Hematopoietic multipotent progenitor cell (in vitro differentiated cells): ENCODE results near the gene FAM186B. TPM values are rescaled to one million over a fixed set of nuclear protein-coding genes. Genes with fewer than 3 reads are reported as not detected.

ENCODE experiments used
- DNase-seq, 3 donors: peaks; one replicate each; pipeline ENCODE4 v3.0.0-alpha.2; 2011 to 2015; ENCODE audit warnings: low read depth in 2 of 3, low spot score in 2 of 3
- small RNA-seq: library from RNA; depleted of rRNA; stranded (forward); fragments of <200 nt; gene quantifications from one replicate; pipeline ENCODE3, GENCODE V24; 2012
- total RNA-seq: library from RNA; depleted of rRNA; stranded (reverse); fragments of >200 nt; gene quantifications from one replicate; pipeline ENCODE4 v1.2.3, GENCODE V29; 2012

Gene FAM186B
- total RNA-seq, 1 donor: 0.27 TPM

DNA sequence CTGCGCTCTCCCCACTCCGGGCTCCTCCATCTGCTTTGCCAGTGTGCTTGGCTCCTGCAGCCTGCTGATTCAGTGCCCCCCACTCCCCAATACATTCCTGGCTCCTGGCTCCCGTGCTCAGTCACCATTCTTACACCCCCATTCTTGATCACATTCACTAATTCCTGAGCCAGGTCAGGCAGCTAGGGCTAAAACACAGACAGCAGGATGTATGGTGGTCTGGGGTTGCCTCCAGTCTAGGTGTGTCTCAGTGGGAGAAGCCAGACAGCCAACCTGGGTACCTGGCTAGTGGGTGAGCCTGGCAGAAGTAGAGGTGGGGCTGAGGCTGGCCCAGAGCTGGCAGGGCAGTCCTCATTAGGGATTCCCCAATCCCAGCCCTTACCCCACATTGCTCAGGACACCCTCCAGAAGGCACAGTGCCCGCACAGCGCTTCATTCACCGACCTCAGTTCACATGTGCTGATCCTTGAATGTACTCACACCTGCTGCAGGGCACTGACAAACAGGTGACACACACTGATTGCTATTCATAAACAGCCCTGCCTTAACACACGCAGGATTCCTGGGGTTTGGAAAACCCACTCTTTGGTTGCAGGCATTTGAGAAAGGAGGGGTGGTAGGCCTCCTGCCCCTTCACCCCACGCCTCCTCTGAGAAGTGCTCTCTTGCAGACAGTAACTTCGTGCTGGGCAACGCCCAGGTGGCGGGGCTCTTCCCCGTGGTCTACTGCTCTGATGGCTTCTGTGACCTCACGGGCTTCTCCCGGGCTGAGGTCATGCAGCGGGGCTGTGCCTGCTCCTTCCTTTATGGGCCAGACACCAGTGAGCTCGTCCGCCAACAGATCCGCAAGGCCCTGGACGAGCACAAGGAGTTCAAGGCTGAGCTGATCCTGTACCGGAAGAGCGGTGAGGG, 65.0 kb downstream of the FAM186B start:
- no peak for DNase-seq

DNA sequence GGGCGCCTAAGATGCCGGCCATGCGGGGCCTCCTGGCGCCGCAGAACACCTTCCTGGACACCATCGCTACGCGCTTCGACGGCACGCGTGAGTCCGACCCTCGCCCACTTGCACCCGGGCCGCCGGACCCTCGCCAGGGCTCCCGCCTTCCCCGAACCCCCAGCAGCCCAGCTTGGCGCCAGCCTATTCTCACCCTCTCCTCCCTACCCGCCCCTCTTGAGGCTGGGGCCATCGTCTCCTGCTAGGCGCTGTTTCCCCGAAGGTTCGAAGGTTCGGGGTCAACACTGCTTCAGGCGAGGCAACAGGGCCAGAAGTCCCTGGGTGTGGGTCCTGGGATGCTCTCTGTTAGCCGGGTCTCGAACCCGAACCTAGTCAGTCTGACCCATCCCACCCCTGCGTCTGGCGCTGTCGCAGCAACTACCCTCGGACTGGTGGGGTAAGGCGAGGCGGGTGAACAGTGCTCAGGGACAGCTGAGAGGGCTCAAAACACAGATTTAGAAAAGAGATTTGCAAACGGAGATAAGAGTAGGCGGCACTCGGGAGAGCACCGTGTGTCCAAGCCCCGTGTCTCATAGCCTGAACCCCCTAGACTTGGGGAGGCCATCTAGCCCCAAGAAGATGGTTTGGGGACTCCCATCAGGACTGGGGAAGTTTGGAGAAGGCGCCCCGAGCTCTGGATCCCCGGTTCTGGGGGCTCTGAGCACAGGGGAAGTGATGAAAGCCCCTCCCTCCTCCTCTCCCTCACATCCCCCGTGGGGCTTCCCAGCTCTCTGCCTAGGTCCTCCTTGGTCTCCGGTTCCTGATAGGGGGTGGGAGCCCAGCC, 65.8 kb downstream of the FAM186B start:
- no peak for DNase-seq

DNA sequence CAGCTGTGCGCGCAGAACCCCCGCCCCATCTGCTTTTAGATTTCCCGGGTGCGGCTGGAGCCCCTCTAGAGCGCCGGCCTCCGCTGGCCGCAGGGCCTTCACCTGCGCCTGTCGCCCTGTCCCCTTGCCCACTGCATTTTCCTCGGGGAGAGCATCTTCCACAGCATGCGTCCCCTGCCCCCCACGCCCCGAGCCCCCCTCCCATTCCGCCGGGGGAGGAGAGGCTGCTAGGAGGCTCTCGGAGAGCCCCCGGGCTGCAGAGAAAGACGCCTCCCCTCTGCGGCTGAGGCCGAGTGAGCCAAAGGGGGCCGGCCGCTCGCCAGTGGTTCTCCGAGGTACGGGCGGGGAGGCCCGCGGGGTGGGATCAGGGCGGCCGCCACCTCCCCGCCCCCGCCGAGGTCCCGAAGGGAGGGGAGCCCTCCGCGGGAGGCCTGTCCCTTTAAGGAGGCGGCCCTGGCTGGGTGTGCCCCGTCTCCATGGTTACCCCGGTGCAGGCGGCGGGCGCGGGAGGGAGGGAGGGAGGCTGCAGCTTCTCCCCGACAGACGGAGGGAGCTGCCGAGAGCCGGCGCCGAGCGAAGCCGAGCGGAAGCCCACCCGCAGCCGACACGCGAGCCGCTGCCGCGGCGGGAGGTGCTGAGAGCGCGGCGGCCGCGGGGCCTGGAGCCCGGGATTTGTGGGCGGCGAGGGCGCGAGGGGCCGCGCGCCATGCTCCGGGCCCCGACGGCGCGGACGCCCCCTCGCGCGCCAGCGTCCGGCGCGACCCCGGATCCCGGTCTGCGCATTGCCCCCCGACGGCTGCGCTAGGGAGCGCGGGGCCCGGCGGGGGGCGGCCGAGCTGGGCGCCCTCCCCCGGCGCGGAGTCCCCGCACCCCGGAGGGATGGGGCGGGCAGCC, 66.7 kb downstream of the FAM186B start, which contains the start of gene KCNH3:
KCNH3 (plus strand) TSS at position 521 of the 894 bp plus-strand sequence. CDS start 387 bp downstream, outside the sequence.
- DNase-seq: peak; percentile 77 to 89 (median 89)

DNA sequence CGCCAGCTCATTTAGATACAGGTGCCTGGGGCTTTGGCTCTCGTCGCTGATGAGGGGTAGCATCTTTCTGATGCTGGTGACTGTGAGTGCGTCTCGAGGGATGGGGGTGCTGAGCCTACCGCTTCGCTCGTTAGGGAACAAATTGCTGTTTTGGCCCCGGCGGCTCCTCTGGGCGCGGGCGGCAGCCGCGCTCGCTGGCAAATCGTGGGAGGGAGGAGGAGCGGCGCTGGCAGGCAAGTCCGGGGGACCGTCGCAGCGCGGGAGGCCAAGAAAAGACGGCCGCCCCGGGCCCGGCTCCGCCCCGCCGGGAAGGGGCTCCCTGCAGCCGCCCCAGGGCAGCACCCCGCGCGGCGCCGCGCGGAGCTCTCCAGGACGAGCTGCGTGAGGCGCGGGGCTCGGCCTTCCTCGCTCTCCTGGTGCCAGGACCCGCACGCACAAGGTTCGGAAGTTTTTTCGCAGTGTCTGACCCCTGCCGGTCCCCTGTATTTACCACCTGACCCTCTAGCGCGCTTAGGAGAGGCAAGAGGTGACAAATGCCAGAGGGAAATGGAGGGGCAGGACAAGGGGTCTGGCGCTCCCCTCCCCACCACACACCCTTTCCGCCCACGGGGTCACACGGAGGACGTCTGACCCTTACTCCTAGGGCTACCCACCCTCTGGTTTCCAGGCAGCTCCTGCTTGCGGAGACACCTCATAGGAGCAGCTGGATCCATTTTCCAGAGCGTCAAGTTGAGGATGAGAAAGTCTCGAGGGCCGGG, 67.5 kb downstream of the FAM186B start:
- DNase-seq: peak in 1 of 3 donors; percentile 31

Small RNAs within 50 kb of the gene (small RNA-seq; reads per million reads assigned to genes)
- gene HIGD1AP9 (not detected), gene POLR2KP1 (not detected), gene RNU6-834P (not detected)

Other genes with a start within 250 kb of the FAM186B start
- gene SPATS2, start 238.2 kb downstream of the FAM186B start, total RNA-seq: 11.0 TPM
- gene KCNH3, start 66.6 kb downstream of the FAM186B start, total RNA-seq: 2.2 TPM
- 79.2 TPM for gene MCRS1, start 37.5 kb downstream of the FAM186B start, total RNA-seq
- 5.4 TPM for gene PRPF40B, start 17.9 kb upstream of the FAM186B start, total RNA-seq
- 22.4 TPM for gene FMNL3, start 101.8 kb upstream of the FAM186B start, total RNA-seq
- 230 TPM for gene TMBIM6, start 135.9 kb upstream of the FAM186B start, total RNA-seq
- gene NCKAP5L, start 222.8 kb upstream of the FAM186B start, total RNA-seq: 24.8 TPM
- gene BCDIN3D, start 237.5 kb upstream of the FAM186B start, total RNA-seq: 3.2 TPM